ENCODE results near the gene TTF1. TPM values are rescaled to one million over a fixed set of nuclear protein-coding genes. Genes with fewer than 3 reads are reported as not detected.

TTF1 gene
- total RNA-seq, 1 donor from 2014 or later = 8.9 TPM

DNA sequence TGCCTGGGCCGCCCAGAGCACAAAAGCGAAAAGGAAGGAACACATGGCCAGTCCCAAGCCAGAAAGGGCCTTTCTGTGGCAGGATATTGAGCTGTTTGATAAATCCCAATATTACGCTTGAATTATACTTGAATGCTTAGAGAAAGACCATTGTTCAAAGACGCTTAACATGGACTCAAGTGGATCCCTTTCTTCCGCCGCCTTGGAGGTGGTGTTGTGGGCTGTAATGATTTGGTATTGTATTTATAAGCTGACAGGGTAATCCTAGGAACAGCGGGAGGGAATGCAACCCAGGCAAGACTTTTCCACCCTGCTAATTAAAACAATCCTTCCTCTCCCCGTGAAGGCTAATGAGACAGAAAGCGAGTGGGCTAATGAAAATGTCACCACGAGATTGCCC is 28.2 kb upstream of the TTF1 start:
- no peak for TF ChIP-seq CTCF (IDR thresholded peaks at IDR 0.05)
- Mint-ChIP-seq H3K4me1 (ENCODE audit: low read depth) (no peaks in the 10 kb centered on the region), H3K27me3 (ENCODE audit: low read depth) (peaks cover 47% of the 10 kb centered on the region), H3K4me3 (ENCODE audit: unreplicated experiment) (no peak overlapping the region), H3K9me3 (ENCODE audit: low read depth) (peaks cover 4% of the 10 kb centered on the region), H3K27ac (ENCODE audit: unreplicated experiment) (no peak overlapping the region), H3K36me3 (ENCODE audit: low read depth) (peaks cover 3% of the 10 kb centered on the region)
- DNase-seq (ENCODE audit: low spot score) = no peak

DNA sequence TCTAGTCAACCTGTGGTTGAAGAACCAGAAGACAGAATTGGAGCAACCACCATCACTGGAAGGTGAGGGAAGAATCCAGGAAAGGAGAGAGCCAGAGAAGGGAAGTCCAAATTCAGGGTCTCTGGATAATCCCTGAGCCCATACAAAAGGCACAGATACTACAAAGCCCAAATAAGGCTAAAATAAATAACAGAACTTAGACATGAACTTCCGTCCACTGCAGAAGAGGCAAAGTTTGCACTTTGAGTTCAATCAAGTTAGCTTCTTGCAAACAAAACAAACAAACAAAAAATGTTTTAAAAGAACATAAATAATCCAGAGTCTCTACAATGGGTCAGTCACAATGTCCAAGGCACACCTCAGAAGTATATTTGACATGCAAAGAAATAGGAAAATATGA is 24.4 kb upstream of the TTF1 start:
- Mint-ChIP-seq H3K4me1 (ENCODE audit: low read depth) (no peaks in the 10 kb centered on the region), H3K4me3 (ENCODE audit: unreplicated experiment) (no peak overlapping the region), H3K27me3 (ENCODE audit: low read depth) (peaks cover 46% of the 10 kb centered on the region), H3K9me3 (ENCODE audit: low read depth) (peaks cover 4% of the 10 kb centered on the region), H3K27ac (ENCODE audit: unreplicated experiment) (no peak overlapping the region), H3K36me3 (ENCODE audit: low read depth) (peaks cover 3% of the 10 kb centered on the region)
- DNase-seq (ENCODE audit: low spot score) = no peak
- TF ChIP-seq CTCF (IDR thresholded peaks at IDR 0.05) = no peak

- Mint-ChIP-seq H3K4me1 (ENCODE audit: low read depth) (no peaks in the 10 kb centered on the region), H3K27ac (ENCODE audit: unreplicated experiment) (no peak overlapping the region), H3K4me3 (ENCODE audit: unreplicated experiment) (no peak overlapping the region), H3K27me3 (ENCODE audit: low read depth) (peaks cover 40% of the 10 kb centered on the region), H3K9me3 (ENCODE audit: low read depth) (peaks cover 4% of the 10 kb centered on the region), H3K36me3 (ENCODE audit: low read depth) (peaks cover 3% of the 10 kb centered on the region)
- DNase-seq (ENCODE audit: low spot score) = no peak
- TF ChIP-seq CTCF (IDR thresholded peaks at IDR 0.05) = no peak
Observed at GRCh38 chr9:132426639-132427414, 20.2 kb upstream of the TTF1 start.

- H3K27me3 Mint-ChIP-seq (ENCODE audit: low read depth) = peaks cover 31% of the 10 kb centered on the region
- no peak overlapping the region for H3K27ac Mint-ChIP-seq (ENCODE audit: unreplicated experiment)
- no peaks in the 10 kb centered on the region for H3K4me1 Mint-ChIP-seq (ENCODE audit: low read depth)
- H3K36me3 Mint-ChIP-seq (ENCODE audit: low read depth) = peaks cover 1% of the 10 kb centered on the region
- no peak for DNase-seq (ENCODE audit: low spot score)
- no peaks in the 10 kb centered on the region for H3K9me3 Mint-ChIP-seq (ENCODE audit: low read depth)
- H3K4me3 Mint-ChIP-seq (ENCODE audit: unreplicated experiment) = no peak overlapping the region
- TF ChIP-seq CTCF (IDR thresholded peaks at IDR 0.05) = no peak
Observed at GRCh38 chr9:132425675-132426062, 19.0 kb upstream of the TTF1 start.

DNA sequence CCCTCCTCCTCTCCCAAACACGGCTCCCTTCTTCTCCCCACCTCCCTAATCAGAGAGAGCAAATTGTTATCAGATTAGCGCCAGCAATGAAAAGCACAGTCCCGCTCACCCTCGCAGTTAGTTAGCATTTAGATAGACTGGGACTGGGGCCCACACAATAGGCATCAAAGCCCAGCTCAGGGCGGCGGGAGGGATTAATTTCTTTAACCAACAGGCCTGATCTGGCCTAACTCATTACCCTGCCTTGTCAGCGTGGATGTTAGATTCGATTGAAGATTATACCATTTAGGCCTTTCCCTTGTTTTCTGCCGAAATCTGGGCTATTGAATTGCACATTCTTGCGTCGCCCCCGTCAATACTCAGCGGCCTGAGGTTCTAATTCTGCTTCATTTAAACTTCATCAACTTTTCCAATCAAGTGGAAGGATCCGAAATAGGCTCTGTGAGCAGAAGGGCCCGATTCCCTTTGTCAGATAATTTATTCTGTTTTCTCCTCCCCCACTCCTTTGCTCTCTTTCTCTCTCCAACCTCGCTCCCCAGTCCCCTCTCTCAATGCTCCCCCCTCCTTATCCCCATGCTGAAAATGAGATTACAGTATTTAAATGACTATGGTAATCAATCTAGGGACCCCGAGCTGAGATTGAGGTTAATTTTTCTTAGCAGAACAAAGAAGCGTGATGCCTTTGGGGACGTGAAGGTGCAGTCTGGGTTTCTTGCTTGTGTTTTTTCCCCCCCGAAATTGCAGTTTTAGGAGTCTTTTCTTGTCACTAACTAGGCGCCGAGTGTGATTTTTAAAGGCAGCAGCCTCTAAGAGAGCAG is 18.4 kb upstream of the TTF1 start:
- no peak for TF ChIP-seq CTCF (IDR thresholded peaks at IDR 0.05)
- H3K4me1 Mint-ChIP-seq (ENCODE audit: low read depth) = no peaks in the 10 kb centered on the region
- peaks cover 26% of the 10 kb centered on the region for H3K27me3 Mint-ChIP-seq (ENCODE audit: low read depth)
- H3K9me3 Mint-ChIP-seq (ENCODE audit: low read depth) = no peaks in the 10 kb centered on the region
- no peak overlapping the region for H3K27ac Mint-ChIP-seq (ENCODE audit: unreplicated experiment)
- no peak for DNase-seq (ENCODE audit: low spot score)
- peaks cover 1% of the 10 kb centered on the region for H3K36me3 Mint-ChIP-seq (ENCODE audit: low read depth)
- no peak overlapping the region for H3K4me3 Mint-ChIP-seq (ENCODE audit: unreplicated experiment)

Measured in chondrocyte (in vitro differentiated cells).